Epithelial cell of esophagus (primary cell): ENCODE measurements around the gene ITPKA.
A peak's percentile ranks its signal among the peaks of the same experiment; 100 is the strongest.

ENCODE experiments used
- DNase-seq: peaks from one replicate; pipeline ENCODE4 v3.0.0; 2010; ENCODE audit warnings: low read depth
- H3K4me3 ChIP-seq: 2 replicates; pipeline ENCODE4 v1.5.1; 2011; ENCODE audit warnings: mild to moderate bottlenecking, low read length, control low read depth
- CTCF ChIP-seq: IDR thresholded peaks from 2 replicates; pipeline ENCODE4 v1.5.1; 2011; ENCODE audit warnings: low read depth, mild to moderate bottlenecking, low read length, control low read depth, inconsistent platforms; ENCODE audit not compliant: insufficient read depth; ENCODE audit errors: missing control alignments

The ITPKA gene

GRCh38 chr15:41483519-41483918 lies 10.2 kb upstream of the ITPKA start:
- H3K4me3 ChIP-seq, result no peak overlapping the region
- no peak for DNase-seq

GRCh38 chr15:41484937-41485625 lies 8.6 kb upstream of the ITPKA start:
- DNase-seq, result no peak
- H3K4me3 ChIP-seq, result no peak overlapping the region
- TF ChIP-seq CTCF, result no peak

More at GRCh38 chr15:41483519-41483918, 10.2 kb upstream of the ITPKA start:
- no peak for TF ChIP-seq CTCF

GRCh38 chr15:41486286-41486685 lies 7.4 kb upstream of the ITPKA start:
- no peak for DNase-seq
- H3K4me3 ChIP-seq, result no peak overlapping the region
- no peak for TF ChIP-seq CTCF

- no peak overlapping the region for H3K4me3 ChIP-seq
- no peak for DNase-seq
- no peak for TF ChIP-seq CTCF
Observed at GRCh38 chr15:41487381-41487780, 6.3 kb upstream of the ITPKA start.

- H3K4me3 ChIP-seq, result no peak overlapping the region
- DNase-seq, result no peak
- no peak for TF ChIP-seq CTCF
Observed at GRCh38 chr15:41487802-41488201, 5.9 kb upstream of the ITPKA start.

GRCh38 chr15:41489641-41490040 lies 4.0 kb upstream of the ITPKA start:
- no peak for TF ChIP-seq CTCF
- DNase-seq, result no peak
- H3K4me3 ChIP-seq, result no peak overlapping the region

- peak; percentile 95 for DNase-seq
- TF ChIP-seq CTCF, result no peak
- no peak overlapping the region for H3K4me3 ChIP-seq
Observed at GRCh38 chr15:41490355-41490754, 3.3 kb upstream of the ITPKA start.
